Pancreas (tissue), 10 donors: ENCODE data around the gene SEZ6L. TPM values are rescaled to one million over a fixed set of nuclear protein-coding genes. Genes with fewer than 3 reads are reported as not detected.

ENCODE experiments used
- ATAC-seq, 4 donors: fragments of 200-7000 bp; cut with Tn5 transposase; one replicate each; pipeline versions ENCODE4 v1.8.0 to v1.9.1; 2020; ENCODE audit warnings: mild to moderate bottlenecking in 4 of 4, moderate library complexity in 4 of 4
- DNase-seq, 6 donors: peaks; one replicate each; pipeline ENCODE4 v3.0.0-alpha.2; 2020
- FAIRE-seq: peaks from 2 replicates; lab custom pipeline; 2012; peaks lifted over from hg19 to GRCh38; lab: Jason Lieb, UNC
- H3K27ac ChIP-seq, 4 donors: fragments of 200-600 bp; sonication (generic); 1 replicate in 3 of 4; 2 replicates in 1 of 4; pipeline versions ENCODE4 v1.5.0 to v1.8.0; 2020
- H3K27me3 ChIP-seq, 4 donors: fragments of 200-600 bp; one replicate each; pipeline ENCODE4 v1.8.0; 2021
- H3K36me3 ChIP-seq, 3 donors: fragments of 200-600 bp; sonication (generic) in 1 of 3; one replicate each; pipeline versions ENCODE4 v1.5.0 to v1.8.0; 2020 to 2021
- H3K4me1 ChIP-seq, 3 donors: fragments of 200-600 bp; one replicate each; pipeline ENCODE4 v1.8.0; 2021
- H3K4me3 ChIP-seq, 4 donors: fragments of 200-600 bp; sonication (generic) in 2 of 4; one replicate each; pipeline versions ENCODE4 v1.5.0 to v1.8.0; 2020 to 2021
- H3K9me3 ChIP-seq, 4 donors: fragments of 200-600 bp; one replicate each; pipeline ENCODE4 v1.8.0; 2021
- CTCF ChIP-seq, 4 donors: fragments of 200-600 bp; sonication (generic) in 3 of 4; IDR thresholded peaks; one replicate each; pipeline versions ENCODE4 v1.5.0 to v1.8.0; 2021; ENCODE audit warnings: antibody characterized with exemption in 4 of 4
- WGBS, 2 donors: extraction: QIAGEN DNeasy Blood & Tissue Kit; methylation state at CpG; one replicate each; pipeline ENCODE4 v1.1.7; 2013; 5-methylcytosine and 5-hydroxymethylcytosine counted together
- intact Hi-C, 3 donors: fragments of 100-400 bp; cut with DNase I; formaldehyde crosslinking; loops; one replicate each; pipeline versions ENCODE4 v1.11.1 to v1.14.2; 2022
- polyA plus RNA-seq, 2 donors: library from polyadenylated mRNA; stranded (reverse); fragments of 200-250 nt; gene quantifications; one replicate each; pipeline ENCODE4 v1.2.3, GENCODE V29; 2013
- total RNA-seq, 6 donors: library from RNA; stranded (reverse); fragmentation: NEBNext Ultra II Directional in 4 of 6; extraction: Animal tissue kit (Norgen Biotek cat#: 25700) in 4 of 6; gene quantifications; one replicate each; pipeline versions ENCODE4 v1.2.1 to v1.2.4, GENCODE V29; 2021 to 2023
- donor health status: healthy with polysubstance abuse.
- donor health status: DM: no; HTN: no; CAD: no; lungs with moderate emphysema.
- donor health status: DM: no; HTN: no; CAD: no.
- donor health status: control.
- donor health status: control.
- donor health status: Bipolar disorder and iron deficiency.
- donor health status: DM: yes; HTN: yes; CAD: no.
- donor health status: DM: no; HTN: no; CAD: no.
- donor health status: DM: no; HTN: no; CAD: no.
- donor health status: DM: yes; HTN: yes; CAD: no.

The SEZ6L gene
- total and polyA plus RNA-seq, 8 donors, result 0.32 to 6.6 (median 2.0) TPM

- H3K4me1 ChIP-seq, result no peaks in the 10 kb centered on the region
- no peak overlapping the region for H3K27ac ChIP-seq
- no peaks in the 10 kb centered on the region for H3K36me3 ChIP-seq
- H3K4me3 ChIP-seq, result no peak overlapping the region
- no peak for FAIRE-seq
- DNase-seq, result no peak
- intact Hi-C loops, result no loop called here
- 63 to 69% methylated on average over 20 of the region's 20 CpGs for WGBS, 2 donors
- no peaks in the 10 kb centered on the region for H3K9me3 ChIP-seq
- H3K27me3 ChIP-seq, result no peaks in the 10 kb centered on the region
- ATAC-seq, result no peak
- TF ChIP-seq CTCF (IDR thresholded peaks at IDR 0.05), result no peak
Observed at GRCh38 chr22:26354707-26355106, 185.4 kb downstream of the SEZ6L start.

- H3K4me1 ChIP-seq, result no peaks in the 10 kb centered on the region
- intact Hi-C loops, result no loop called here
- 45 to 47% methylated on average over 2 of the region's 2 CpGs for WGBS, 2 donors
- no peak overlapping the region for H3K27ac ChIP-seq
- DNase-seq (no peak), ATAC-seq (no peak), FAIRE-seq (no peak)
- H3K36me3 ChIP-seq, result no peaks in the 10 kb centered on the region
- H3K27me3 ChIP-seq, result no peaks in the 10 kb centered on the region
- H3K4me3 ChIP-seq, result no peak overlapping the region
- no peak for TF ChIP-seq CTCF (IDR thresholded peaks at IDR 0.05)
- H3K9me3 ChIP-seq, result no peaks in the 10 kb centered on the region
Observed at GRCh38 chr22:26357281-26357680, 188.0 kb downstream of the SEZ6L start.

GRCh38 chr22:26357813-26358212, 188.6 kb downstream of the SEZ6L start:
- H3K9me3 ChIP-seq, result no peaks in the 10 kb centered on the region
- H3K4me3 ChIP-seq, result no peak overlapping the region
- no peaks in the 10 kb centered on the region for H3K4me1 ChIP-seq
- intact Hi-C loops, result no loop called here
- WGBS, 2 donors, result 67 to 81% methylated on average over 9 of the region's 9 CpGs
- FAIRE-seq, result no peak
- no peak for ATAC-seq
- H3K36me3 ChIP-seq, result no peaks in the 10 kb centered on the region
- H3K27ac ChIP-seq, result no peak overlapping the region
- no peak for DNase-seq
- TF ChIP-seq CTCF (IDR thresholded peaks at IDR 0.05), result no peak
- no peaks in the 10 kb centered on the region for H3K27me3 ChIP-seq

GRCh38 chr22:26359156-26359555, 189.9 kb downstream of the SEZ6L start:
- FAIRE-seq, result no peak
- Histone ChIP-seq H3K27ac (no peak overlapping the region), H3K9me3 (no peaks in the 10 kb centered on the region), H3K36me3 (no peaks in the 10 kb centered on the region), H3K4me1 (no peaks in the 10 kb centered on the region), H3K27me3 (no peaks in the 10 kb centered on the region), H3K4me3 (no peak overlapping the region)
- ATAC-seq, result no peak
- no peak for DNase-seq
- WGBS, 2 donors, result 74 to 89% methylated on average over 4 of the region's 4 CpGs
- no peak for TF ChIP-seq CTCF (IDR thresholded peaks at IDR 0.05)
- intact Hi-C loops, result no loop called here

GRCh38 chr22:26360169-26360885, 191.1 kb downstream of the SEZ6L start:
- Histone ChIP-seq H3K27me3 (no peaks in the 10 kb centered on the region), H3K9me3 (no peaks in the 10 kb centered on the region), H3K27ac (no peak overlapping the region), H3K4me3 (peak overlapping the region in 1 of 4 donors; percentile 1), H3K4me1 (no peaks in the 10 kb centered on the region), H3K36me3 (no peaks in the 10 kb centered on the region)
- peak; percentile 93 to 95 (median 94) for TF ChIP-seq CTCF (IDR thresholded peaks at IDR 0.05)
- FAIRE-seq (no peak), ATAC-seq (peak; percentile 67 to 87 (median 81)), DNase-seq (peak in 5 of 6 donors; percentile 37 to 73 (median 53))
- intact Hi-C loops, result no loop called here
- 6% methylated on average over 17 of the region's 17 CpGs for WGBS, 2 donors
